ENCODE data around the gene SLC35F1.

SLC35F1 gene

GRCh38 chr6:118281291-118281690 lies 374.2 kb downstream of the SLC35F1 start:
- no peak for TF ChIP-seq POLR2A (IDR thresholded peaks at IDR 0.05; ENCODE audit: low read depth, low read length)
- DNase-seq (ENCODE audit: insufficient read length, low spot score) = no peak
- FAIRE-seq = no peak

GRCh38 chr6:118283766-118284165 lies 376.7 kb downstream of the SLC35F1 start:
- no peak for DNase-seq (ENCODE audit: insufficient read length, low spot score)
- no peak for TF ChIP-seq PAX5 (IDR thresholded peaks at IDR 0.05; ENCODE audit: insufficient read depth, low read length, severe bottlenecking)
- TF ChIP-seq SPI1 (IDR thresholded peaks at IDR 0.05; ENCODE audit: low read depth, low read length) = peak; percentile 13; the same call in 1 of the 2 replicates
- FAIRE-seq = peak; percentile 71

GRCh38 chr6:118284736-118285360 lies 377.8 kb downstream of the SLC35F1 start:
- no peak for FAIRE-seq
- no peak for DNase-seq (ENCODE audit: insufficient read length, low spot score)
- TF ChIP-seq TAF1 (IDR thresholded peaks at IDR 0.05; ENCODE audit: low read depth, low read length) (no peak), PAX5 (IDR thresholded peaks at IDR 0.05; ENCODE audit: insufficient read depth, low read length, severe bottlenecking) (no peak), POLR2A (IDR thresholded peaks at IDR 0.05; ENCODE audit: low read depth, low read length) (no peak), SPI1 (IDR thresholded peaks at IDR 0.05; ENCODE audit: low read depth, low read length) (no peak)

GRCh38 chr6:118285791-118286190 lies 378.7 kb downstream of the SLC35F1 start:
- FAIRE-seq = no peak
- TF ChIP-seq SPI1 (IDR thresholded peaks at IDR 0.05; ENCODE audit: low read depth, low read length) (no peak), POLR2A (IDR thresholded peaks at IDR 0.05; ENCODE audit: low read depth, low read length) (no peak), POU2F2 (IDR thresholded peaks at IDR 0.05; ENCODE audit: low read depth, low read length) (no peak), PAX5 (IDR thresholded peaks at IDR 0.05; ENCODE audit: insufficient read depth, low read length, severe bottlenecking) (no peak), POLR2AphosphoS5 (IDR thresholded peaks at IDR 0.05; ENCODE audit: low read depth, low read length) (no peak), TAF1 (IDR thresholded peaks at IDR 0.05; ENCODE audit: low read depth, low read length) (no peak)
- no peak for DNase-seq (ENCODE audit: insufficient read length, low spot score)

- FAIRE-seq = no peak
- DNase-seq (ENCODE audit: insufficient read length, low spot score) = no peak
- TF ChIP-seq PAX5 (IDR thresholded peaks at IDR 0.05; ENCODE audit: insufficient read depth, low read length, severe bottlenecking) (no peak), POLR2AphosphoS5 (IDR thresholded peaks at IDR 0.05; ENCODE audit: low read depth, low read length) (no peak), TAF1 (IDR thresholded peaks at IDR 0.05; ENCODE audit: low read depth, low read length) (no peak), POU2F2 (IDR thresholded peaks at IDR 0.05; ENCODE audit: low read depth, low read length) (no peak), SPI1 (IDR thresholded peaks at IDR 0.05; ENCODE audit: low read depth, low read length) (no peak), POLR2A (IDR thresholded peaks at IDR 0.05; ENCODE audit: low read depth, low read length) (no peak)
Observed at GRCh38 chr6:118288355-118289124, 381.5 kb downstream of the SLC35F1 start.

GRCh38 chr6:118292558-118292957 lies 385.5 kb downstream of the SLC35F1 start:
- DNase-seq (ENCODE audit: insufficient read length, low spot score) (no peak), FAIRE-seq (no peak)
- TF ChIP-seq TAF1 (IDR thresholded peaks at IDR 0.05; ENCODE audit: low read depth, low read length) (no peak), POLR2AphosphoS5 (IDR thresholded peaks at IDR 0.05; ENCODE audit: low read depth, low read length) (no peak), POLR2A (IDR thresholded peaks at IDR 0.05; ENCODE audit: low read depth, low read length) (no peak), SPI1 (IDR thresholded peaks at IDR 0.05; ENCODE audit: low read depth, low read length) (no peak)

- FAIRE-seq = no peak
- TF ChIP-seq POLR2A (IDR thresholded peaks at IDR 0.05; ENCODE audit: low read depth, low read length) (no peak), POLR2AphosphoS5 (IDR thresholded peaks at IDR 0.05; ENCODE audit: low read depth, low read length) (no peak), SPI1 (IDR thresholded peaks at IDR 0.05; ENCODE audit: low read depth, low read length) (no peak), POU2F2 (IDR thresholded peaks at IDR 0.05; ENCODE audit: low read depth, low read length) (no peak), TAF1 (IDR thresholded peaks at IDR 0.05; ENCODE audit: low read depth, low read length) (no peak), PAX5 (IDR thresholded peaks at IDR 0.05; ENCODE audit: insufficient read depth, low read length, severe bottlenecking) (no peak)
Observed at GRCh38 chr6:118294906-118295305, 387.8 kb downstream of the SLC35F1 start.

GRCh38 chr6:118295336-118295735 lies 388.3 kb downstream of the SLC35F1 start:
- DNase-seq (ENCODE audit: insufficient read length, low spot score) (no peak), FAIRE-seq (no peak)
- TF ChIP-seq POLR2A (IDR thresholded peaks at IDR 0.05; ENCODE audit: low read depth, low read length) (no peak), POLR2AphosphoS5 (IDR thresholded peaks at IDR 0.05; ENCODE audit: low read depth, low read length) (no peak), POU2F2 (IDR thresholded peaks at IDR 0.05; ENCODE audit: low read depth, low read length) (no peak), SPI1 (IDR thresholded peaks at IDR 0.05; ENCODE audit: low read depth, low read length) (no peak), TAF1 (IDR thresholded peaks at IDR 0.05; ENCODE audit: low read depth, low read length) (no peak), PAX5 (IDR thresholded peaks at IDR 0.05; ENCODE audit: insufficient read depth, low read length, severe bottlenecking) (no peak)

More at GRCh38 chr6:118294906-118295305, 387.8 kb downstream of the SLC35F1 start:
- DNase-seq (ENCODE audit: insufficient read length, low spot score) = no peak

- TF ChIP-seq SPI1 (IDR thresholded peaks at IDR 0.05; ENCODE audit: low read depth, low read length) (no peak), POLR2A (IDR thresholded peaks at IDR 0.05; ENCODE audit: low read depth, low read length) (no peak), TAF1 (IDR thresholded peaks at IDR 0.05; ENCODE audit: low read depth, low read length) (no peak), POLR2AphosphoS5 (IDR thresholded peaks at IDR 0.05; ENCODE audit: low read depth, low read length) (no peak), POU2F2 (IDR thresholded peaks at IDR 0.05; ENCODE audit: low read depth, low read length) (no peak), PAX5 (IDR thresholded peaks at IDR 0.05; ENCODE audit: insufficient read depth, low read length, severe bottlenecking) (no peak)
- no peak for FAIRE-seq
- no peak for DNase-seq (ENCODE audit: insufficient read length, low spot score)
Observed at GRCh38 chr6:118296129-118296901, 389.3 kb downstream of the SLC35F1 start.

Data from GM12891 (cell line).